ENCODE data around the gene WFDC9.
"Not testable (repeated sequence)": the region's sequence is repeated elsewhere in the genome, so short reads cannot be mapped to it uniquely, and the experiment has no call there.

Gene WFDC9

DNA sequence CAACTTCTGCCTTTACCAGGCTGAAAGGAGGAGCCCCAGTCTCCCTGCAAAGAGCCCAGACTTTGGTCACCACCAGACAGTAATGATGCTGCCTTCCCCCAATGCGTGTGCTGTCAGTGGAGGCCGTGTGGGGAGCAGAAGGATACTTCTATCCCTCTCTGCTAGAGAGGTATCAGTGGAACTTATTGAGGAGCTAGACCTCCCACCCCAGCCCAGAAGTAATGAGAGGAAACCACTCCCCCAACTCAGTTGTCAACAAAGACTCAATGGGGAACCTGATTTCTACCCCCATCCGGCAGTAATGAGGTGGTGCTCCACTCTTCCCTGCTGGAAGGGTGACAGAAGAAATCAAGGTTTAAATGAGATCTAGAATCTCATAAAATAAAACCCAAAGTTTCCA is 47.6 kb downstream of the WFDC9 start:
- TF ChIP-seq, protein P1, sequence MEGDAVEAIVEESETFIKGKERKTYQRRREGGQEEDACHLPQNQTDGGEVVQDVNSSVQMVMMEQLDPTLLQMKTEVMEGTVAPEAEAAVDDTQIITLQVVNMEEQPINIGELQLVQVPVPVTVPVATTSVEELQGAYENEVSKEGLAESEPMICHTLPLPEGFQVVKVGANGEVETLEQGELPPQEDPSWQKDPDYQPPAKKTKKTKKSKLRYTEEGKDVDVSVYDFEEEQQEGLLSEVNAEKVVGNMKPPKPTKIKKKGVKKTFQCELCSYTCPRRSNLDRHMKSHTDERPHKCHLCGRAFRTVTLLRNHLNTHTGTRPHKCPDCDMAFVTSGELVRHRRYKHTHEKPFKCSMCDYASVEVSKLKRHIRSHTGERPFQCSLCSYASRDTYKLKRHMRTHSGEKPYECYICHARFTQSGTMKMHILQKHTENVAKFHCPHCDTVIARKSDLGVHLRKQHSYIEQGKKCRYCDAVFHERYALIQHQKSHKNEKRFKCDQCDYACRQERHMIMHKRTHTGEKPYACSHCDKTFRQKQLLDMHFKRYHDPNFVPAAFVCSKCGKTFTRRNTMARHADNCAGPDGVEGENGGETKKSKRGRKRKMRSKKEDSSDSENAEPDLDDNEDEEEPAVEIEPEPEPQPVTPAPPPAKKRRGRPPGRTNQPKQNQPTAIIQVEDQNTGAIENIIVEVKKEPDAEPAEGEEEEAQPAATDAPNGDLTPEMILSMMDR (IDR thresholded peaks at IDR 0.05; ENCODE audit: low read depth, low read length, missing control alignments): no peak
- in situ Hi-C loops (cut with HindIII; ENCODE audit: low sequenced_read_pairs): no loop called here
- DNase-seq (ENCODE audit: low read depth): no peak
- no peak overlapping the region for H3K4me3 ChIP-seq (ENCODE audit: low read depth, low read length)

DNA sequence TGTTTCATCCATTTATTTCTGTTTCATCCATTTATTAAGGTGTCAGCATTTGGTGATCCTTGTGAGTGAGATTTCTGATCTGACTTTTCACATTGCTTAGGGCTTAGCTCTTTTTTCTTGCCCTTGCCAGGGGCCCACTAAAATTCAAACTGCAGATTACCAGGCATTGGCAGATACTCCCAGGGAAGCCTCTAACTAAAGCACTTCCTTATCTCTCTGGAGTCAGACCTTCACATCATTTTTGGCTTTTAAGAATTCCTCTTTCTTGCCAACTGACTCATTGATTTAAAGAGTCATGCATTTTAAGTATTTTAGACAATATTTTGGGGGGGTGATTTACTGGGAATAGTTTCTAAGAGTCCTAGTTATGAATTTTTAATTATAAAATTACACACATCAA is 49.4 kb downstream of the WFDC9 start:
- in situ Hi-C loops (cut with HindIII; ENCODE audit: low sequenced_read_pairs): no loop called here
- TF ChIP-seq, protein P1 (IDR thresholded peaks at IDR 0.05; ENCODE audit: low read depth, low read length, missing control alignments): no peak

DNA sequence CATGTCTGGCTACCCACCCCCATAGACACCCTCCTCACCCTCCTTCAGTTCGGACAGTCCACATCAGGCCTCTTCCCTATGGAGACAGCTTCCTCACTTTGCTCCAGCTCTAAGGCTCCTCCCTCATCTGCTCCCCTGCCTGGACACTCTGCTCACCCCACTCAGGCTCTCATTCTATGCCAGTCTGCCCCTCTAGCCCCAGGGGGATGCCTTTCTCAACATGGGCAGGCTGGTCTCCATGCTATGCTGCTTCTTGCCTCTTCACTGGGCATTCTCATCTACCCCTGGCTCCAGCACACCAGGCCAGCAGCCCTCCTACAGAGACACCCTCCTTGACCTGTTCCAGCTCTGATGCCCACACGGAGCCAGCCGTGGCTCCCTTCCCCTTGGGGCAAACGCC is 51.9 kb downstream of the WFDC9 start, which contains the start of gene WFDC8:
WFDC8 (minus strand) TSS at position 101 of the 400 bp plus-strand sequence; CDS start at position 64, 37 bp downstream.
- DNase-seq (ENCODE audit: low read depth): no peak
- TF ChIP-seq, protein P1 (IDR thresholded peaks at IDR 0.05; ENCODE audit: low read depth, low read length, missing control alignments): no peak
- no peak within 1 kb of the TSS for H3K4me3 ChIP-seq (ENCODE audit: low read depth, low read length)
- in situ Hi-C loops (cut with HindIII; ENCODE audit: low sequenced_read_pairs): no loop called here

More for the DNA sequence above, 49.4 kb downstream of the WFDC9 start:
- H3K4me3 ChIP-seq (ENCODE audit: low read depth, low read length): no peak overlapping the region
- DNase-seq (ENCODE audit: low read depth): no peak

DNA sequence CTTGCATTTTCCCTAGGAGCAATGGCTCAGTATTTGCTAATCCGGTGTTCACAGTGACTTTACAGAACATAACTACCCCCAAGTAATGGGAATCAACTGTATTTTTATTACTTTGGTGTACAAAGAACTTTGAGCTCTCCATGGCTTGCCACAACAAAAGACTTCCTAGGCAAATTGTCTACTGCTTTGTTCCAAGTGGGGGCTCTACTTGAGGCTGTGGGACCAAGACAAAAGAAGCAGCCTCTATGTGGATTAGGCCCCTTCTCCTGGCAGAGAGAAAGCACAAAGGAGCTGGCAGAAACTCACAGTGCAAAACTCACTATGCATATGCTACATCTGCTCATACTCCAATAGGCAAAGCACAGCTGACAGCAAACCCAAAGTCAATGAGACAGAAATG is 52.9 kb downstream of the WFDC9 start:
- TF ChIP-seq, protein P1 (IDR thresholded peaks at IDR 0.05; ENCODE audit: low read depth, low read length, missing control alignments): no peak
- in situ Hi-C loops (cut with HindIII; ENCODE audit: low sequenced_read_pairs): no loop called here
- no peak overlapping the region for H3K4me3 ChIP-seq (ENCODE audit: low read depth, low read length)
- DNase-seq (ENCODE audit: low read depth): no peak

DNA sequence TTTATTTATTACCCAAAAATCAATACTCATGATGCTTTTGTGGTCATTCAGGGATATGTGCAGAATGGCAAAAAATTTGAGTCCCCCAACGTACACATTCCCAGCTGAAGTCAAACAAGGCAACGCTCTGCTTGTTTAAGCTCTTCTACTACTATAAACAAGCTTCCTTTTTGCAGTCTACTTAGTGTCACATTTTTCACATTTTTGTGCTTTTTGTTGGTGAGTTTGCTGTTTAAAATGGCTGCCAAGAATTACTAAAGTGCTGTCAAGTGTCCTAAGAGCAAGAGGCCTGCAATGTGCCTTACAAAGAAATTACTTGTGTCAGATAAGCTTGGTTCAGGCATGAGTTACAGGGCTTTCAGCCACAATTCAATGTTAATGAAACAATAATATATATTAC is 54.1 kb downstream of the WFDC9 start:
- H3K4me3 ChIP-seq (ENCODE audit: low read depth, low read length): no peak overlapping the region
- in situ Hi-C loops (cut with HindIII; ENCODE audit: low sequenced_read_pairs): no loop called here
- DNase-seq (ENCODE audit: low read depth): no peak
- TF ChIP-seq, protein P1 (IDR thresholded peaks at IDR 0.05; ENCODE audit: low read depth, low read length, missing control alignments): no peak

DNA sequence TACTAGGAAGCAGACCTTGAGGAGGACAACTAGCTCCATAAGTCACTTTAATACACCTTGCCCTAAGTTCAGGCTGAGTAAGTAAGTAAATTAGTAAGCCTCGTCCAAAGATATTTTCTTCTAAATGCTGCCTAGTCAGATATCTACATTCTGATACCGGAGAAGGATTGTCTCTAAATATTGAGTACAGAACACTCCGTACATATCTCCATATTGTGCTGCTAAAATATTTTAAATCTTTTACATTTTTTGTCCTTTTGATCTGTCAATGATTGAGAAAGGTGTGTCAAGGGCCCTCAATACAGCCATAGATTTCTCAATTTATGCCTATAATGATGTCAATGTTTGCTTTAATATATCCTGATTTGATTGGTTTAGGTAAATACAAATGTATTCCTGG is 55.2 kb downstream of the WFDC9 start:
- in situ Hi-C loops (cut with HindIII; ENCODE audit: low sequenced_read_pairs): no loop called here
- DNase-seq (ENCODE audit: low read depth): no peak
- H3K4me3 ChIP-seq (ENCODE audit: low read depth, low read length): no peak overlapping the region
- TF ChIP-seq, protein P1 (IDR thresholded peaks at IDR 0.05; ENCODE audit: low read depth, low read length, missing control alignments): no peak

DNA sequence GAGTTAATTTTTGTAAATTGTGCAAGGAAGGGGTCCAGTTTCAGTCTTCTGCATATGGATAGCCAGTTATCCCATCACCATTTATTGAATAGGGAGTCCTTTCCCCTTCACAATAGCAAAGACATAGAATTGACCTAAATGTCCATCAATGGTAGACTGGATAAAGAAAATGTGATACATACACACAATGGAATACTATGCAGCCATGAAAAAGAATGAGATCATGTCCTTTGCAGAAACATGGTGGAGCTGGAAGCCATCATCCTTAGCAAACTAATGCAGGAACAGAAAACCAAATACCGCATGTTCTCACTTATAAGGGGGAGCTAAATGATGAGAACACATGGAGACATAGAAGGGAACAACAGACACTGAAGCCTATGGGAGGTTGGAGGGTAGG is 61.4 kb downstream of the WFDC9 start:
- DNase-seq (ENCODE audit: low read depth); in situ Hi-C loops (cut with HindIII; ENCODE audit: low sequenced_read_pairs); H3K4me3 ChIP-seq (ENCODE audit: low read depth, low read length): not testable (repeated sequence)
